Fibroblast of skin of back (primary cell): ENCODE results near the gene ZNF148.
A peak's percentile ranks its signal among the peaks of the same experiment; 100 is the strongest.

Experiments used
- DNase-seq: peaks from one replicate; pipeline ENCODE4 v3.0.0-alpha.2; 2013

The ZNF148 gene

DNA sequence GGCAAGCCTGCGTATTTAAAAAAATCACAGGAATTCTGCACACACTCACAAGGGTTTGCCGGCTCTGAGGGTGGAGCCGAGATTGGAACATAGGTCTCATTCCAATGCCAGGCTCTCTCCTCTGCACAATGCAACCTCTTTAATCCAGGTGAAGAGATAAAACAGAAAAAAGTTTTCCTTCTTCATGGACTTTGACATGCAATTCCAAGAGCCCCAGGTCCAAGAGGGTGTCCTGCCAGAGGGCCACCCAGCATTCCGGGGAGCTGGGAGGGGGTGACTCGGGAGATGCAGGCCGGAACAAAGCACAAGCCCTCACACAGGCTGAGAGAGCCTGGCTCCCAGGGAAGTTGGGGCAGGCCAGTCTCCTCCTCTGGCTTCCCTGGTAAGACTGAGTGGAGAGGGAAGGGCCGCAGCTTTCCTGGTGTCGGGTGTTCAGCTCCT lies 155.8 kb downstream of the ZNF148 start:
- DNase-seq = no peak

DNA sequence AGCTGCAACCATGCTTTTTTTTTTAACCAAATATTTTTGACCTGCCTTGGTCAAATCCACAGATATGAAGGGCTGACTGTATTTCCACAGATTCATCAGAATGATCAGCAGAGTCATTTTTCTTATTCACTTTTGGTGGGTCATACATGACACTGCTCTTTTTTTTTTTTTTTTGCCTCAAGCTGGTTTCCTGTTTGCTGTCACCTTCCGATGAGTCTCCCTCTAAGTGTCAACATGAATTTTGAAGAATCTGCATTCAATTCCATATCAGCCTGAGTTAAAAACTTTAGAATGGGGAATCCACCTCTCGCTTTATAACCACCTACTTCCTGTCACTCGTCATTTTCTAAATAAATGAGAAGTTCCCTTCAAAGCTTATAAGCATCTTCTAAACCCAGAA lies 160.4 kb downstream of the ZNF148 start:
- DNase-seq = peak; percentile 58

DNA sequence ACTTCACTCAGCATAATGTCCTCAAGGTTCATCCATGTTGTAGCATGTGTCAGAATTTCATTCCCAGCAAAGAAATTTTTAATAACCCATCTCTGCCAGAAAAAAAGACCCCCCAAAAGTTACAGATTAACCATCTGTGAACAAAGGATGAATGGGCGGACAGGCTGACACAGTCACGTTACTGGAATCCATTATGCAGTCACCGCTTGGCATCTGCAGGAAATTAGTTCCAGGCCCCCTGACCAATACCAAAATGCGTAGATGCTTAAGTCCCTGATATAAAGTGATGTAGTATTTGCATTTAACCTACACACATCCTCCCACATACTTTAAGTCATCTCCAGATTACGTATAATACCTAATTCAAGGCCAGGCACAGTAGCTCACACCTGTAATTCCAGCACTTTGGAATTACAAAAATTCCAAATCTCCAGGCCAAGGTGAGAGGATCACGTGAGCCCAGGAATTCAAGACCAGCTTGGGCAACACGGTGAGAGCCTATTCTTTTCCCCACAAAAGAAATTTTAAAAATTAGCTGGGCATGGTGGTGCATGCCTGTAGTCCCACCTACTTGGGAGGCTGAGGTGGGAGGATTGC lies 161.1 kb downstream of the ZNF148 start:
- peak; percentile 89 for DNase-seq

DNA sequence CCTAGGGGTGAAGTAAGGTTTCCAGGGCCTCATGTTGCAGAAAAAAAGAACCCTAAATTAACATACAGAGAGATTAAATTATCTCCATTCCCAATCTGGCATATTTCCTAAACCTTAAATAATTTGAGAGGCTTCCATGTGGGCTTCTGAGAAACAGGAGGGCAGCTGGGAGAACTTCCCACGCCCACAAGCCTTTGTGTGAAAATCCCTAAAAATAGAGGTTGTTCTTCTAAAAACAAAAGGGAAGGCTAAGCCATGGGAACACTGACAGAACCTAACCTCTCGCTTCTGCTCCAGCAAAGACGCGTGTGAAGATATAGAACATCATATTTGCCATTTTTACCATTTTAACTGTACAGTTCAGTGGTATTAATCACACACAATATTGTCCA lies 161.8 kb downstream of the ZNF148 start:
- DNase-seq = peak; percentile 42

DNA sequence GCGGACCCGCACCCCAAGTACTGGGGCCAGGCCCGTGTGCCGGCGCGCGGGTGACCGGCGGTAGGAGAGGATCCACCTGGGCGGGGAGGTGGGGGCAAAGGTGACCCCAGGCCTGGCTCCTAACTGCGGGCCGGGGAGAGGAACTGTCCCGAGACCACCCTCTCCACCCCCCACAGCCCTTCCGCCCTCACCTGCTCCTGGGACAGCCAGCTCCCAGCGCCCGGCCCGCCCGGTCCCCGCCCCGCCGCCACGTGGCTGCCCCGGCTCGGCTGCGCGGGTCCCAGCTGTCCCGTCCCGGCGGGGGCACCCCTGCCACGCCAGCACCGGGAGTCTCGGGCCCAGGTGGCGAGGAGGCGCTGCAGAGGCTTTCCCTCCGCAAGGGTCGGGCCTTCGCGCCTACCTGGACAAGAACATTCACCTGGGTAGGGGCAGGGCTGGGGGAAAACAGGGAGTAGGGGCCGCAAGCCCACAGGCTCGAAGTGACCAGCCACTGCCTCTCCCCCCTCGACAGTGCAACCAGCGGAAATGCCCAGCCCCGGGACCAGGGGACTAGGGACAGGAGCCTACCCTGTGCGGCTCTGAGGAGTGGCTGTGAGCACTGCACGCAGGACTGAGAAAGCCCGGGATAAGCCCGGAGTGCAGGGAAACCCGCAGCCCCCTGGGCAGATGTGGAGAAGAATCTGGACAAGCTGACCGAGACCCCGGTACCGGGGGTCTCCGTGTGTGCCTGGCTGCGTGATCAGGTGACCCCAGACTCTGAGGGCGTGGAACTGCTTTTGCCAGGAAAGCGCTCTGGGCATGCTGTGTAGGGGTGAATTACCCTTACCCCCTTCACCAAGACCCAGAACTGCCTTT lies 162.4 kb downstream of the ZNF148 start, which contains the start of gene SLC12A8:
Gene SLC12A8 (minus strand): TSS at position 240 of the 855 bp plus-strand sequence. CDS start 1,399 bp downstream, outside the sequence.
- no peak for DNase-seq

DNA sequence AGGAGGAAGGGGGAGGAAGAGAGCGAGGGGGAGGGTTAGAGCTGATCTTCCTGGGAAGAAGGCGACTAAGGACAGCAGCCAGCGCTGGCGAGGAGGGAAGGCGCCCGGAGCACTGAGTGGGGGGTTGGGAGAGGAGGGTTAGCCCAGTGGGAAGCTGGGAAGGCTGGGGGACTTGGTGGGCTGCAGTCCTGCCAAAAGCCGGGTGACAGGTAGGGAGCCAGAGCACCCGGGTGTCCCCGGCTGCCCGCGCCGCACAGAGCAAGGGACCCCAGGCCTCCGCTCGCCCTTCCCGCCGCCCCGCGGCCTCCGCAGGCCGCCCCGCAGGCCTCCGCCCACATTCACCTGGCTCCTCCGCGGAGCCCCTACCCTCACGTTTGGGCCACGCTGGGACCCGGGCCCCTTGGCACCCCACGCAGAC lies 163.0 kb downstream of the ZNF148 start:
- no peak for DNase-seq

DNA sequence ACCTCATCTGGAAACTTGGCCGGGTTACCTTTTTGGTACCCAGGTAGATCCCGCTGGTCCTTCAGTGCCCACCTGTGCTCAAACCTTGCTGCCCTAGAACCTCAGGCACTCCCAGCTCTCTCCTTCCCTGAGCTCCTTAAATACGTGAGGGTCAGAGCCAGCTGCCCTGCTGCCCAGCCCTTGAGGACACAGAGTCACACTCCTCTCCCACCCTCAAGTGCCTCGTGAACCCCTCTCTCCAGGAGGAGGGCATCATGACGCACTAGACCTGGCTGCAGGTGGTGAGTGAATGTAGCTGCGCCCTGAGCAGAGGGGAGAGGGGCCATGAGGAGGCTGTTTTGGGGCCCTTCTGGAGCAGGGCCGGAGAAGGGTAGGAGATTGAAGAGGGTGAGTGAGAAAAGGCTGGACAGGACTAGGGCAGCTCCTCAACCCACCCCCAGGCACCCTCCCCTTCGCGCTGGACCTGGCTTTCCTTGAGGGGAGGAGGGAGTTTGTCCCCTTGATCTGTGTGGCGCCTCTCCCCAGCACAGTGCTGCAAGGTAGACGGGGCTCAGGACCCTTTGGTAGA lies 163.5 kb downstream of the ZNF148 start:
- no peak for DNase-seq

DNA sequence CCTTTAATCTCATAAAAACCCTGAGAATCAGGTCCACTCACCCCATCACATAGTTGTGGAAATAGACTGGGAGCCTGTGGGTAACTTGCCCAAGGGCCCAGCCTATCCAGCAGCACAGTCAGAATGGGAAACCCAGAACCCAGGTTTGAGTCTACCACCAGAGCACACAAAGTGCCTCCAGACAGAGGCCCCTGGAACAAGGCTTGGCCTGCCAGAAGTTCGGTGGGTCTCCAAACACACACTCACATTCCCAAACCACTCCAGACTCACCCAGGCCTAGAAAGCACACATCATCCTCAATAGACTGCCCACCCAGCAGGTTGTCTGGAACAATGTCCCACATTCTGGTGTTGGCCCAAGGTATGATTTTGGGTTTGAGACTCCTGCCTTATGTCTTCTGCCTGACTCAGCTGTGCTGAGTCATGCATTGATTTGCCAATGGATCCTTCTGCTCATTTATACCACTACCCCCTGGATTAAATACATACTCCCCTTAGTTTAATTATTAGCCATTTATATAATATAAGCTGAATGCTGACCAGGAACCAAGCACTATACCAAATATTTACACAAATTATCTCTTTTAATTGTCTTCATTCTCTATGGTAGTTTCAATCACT lies 167.1 kb downstream of the ZNF148 start:
- DNase-seq = no peak

DNA sequence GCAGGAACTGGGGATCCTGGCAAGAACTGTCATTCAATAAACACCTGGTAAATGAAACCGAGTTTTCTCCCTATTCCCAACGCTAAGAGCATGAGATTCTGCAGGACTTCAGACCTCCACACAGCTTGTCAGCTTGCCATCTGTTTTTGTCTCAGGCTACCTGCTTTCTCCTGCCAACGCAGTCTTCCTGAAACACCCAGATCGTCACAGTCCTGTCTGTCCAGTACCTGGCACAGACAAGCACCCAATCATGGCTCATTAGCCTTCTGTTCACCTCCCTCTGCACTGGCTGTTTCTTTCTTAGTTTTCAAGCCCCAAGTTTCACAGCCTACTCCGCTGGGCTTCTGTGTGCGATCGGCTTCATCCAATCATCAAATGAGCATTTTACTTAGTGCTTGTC lies 167.6 kb downstream of the ZNF148 start:
- no peak for DNase-seq

DNA sequence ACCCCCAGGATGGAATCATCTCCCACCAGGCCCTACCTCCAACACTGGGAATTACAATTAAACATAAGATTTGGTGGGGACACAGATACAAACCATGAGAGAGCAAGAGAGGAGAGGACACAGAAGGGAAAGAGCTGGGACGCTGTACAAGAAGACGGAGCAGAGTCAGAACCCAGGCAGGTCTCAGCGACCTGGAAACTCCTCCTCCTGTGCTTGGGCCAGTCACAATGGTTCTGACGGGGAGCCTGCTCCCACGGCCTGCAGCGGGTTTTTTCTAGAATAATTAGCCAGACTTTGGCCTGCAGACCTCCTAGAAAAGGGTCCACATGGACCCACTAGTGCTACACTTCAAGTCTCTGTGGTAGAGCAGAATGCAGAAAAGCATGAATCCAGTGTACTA lies 168.2 kb downstream of the ZNF148 start:
- DNase-seq = no peak

DNA sequence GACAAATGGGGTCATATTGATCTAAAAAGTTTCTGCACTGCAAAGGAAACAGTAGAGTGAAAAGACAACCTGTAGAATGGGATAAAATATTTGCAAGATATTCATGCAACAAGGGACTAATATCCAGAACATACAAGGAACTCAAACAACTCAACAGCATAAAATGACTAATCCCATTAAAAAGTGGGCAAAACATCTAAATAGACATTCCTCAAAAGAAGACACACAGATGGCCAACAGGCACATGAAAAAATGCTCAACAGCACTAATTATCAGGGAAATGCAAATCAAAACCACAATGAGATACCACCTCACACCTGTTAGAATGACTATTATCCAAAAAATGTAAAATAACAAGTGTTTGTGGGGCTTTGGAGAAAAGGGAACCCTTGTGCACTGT lies 171.4 kb downstream of the ZNF148 start:
- no peak for DNase-seq

DNA sequence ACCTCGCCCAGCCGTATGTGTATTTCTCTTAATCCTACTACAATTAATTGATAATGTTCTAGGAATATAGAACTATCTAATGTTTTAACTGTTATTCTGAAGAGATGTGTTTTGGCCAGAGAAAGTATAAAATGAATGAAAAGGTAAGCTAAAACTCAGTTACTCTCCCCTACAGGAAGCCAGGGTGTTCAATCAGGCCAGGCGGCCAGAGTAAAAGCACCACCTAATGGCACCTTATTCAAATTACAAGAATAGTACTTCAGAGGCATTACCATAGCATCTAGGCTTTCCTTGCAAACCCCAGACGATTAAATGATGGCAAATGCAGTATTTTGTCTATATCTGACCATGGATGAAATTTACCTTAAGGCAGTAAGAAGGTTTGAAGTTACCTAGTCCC lies 172.9 kb downstream of the ZNF148 start:
- DNase-seq = no peak

DNA sequence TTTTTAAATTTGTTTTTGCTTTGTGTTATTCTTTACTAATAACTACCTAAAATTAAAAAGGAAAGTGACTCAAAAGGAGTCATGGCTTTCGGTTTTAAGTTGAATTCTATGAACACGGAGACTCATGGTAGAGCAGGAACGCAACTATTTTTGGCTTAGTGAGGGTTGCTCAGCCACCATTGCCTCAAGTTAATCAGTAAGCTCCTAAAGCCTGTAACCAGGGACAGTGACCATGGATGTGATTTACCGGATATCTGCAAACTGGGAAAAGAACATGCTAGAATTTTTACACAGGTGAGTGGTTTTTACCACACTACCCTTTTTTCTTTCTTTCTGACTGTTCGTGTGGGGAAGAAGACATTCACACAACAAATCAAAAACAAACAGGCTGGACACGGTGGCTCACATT lies 174.4 kb downstream of the ZNF148 start:
- no peak for DNase-seq

DNA sequence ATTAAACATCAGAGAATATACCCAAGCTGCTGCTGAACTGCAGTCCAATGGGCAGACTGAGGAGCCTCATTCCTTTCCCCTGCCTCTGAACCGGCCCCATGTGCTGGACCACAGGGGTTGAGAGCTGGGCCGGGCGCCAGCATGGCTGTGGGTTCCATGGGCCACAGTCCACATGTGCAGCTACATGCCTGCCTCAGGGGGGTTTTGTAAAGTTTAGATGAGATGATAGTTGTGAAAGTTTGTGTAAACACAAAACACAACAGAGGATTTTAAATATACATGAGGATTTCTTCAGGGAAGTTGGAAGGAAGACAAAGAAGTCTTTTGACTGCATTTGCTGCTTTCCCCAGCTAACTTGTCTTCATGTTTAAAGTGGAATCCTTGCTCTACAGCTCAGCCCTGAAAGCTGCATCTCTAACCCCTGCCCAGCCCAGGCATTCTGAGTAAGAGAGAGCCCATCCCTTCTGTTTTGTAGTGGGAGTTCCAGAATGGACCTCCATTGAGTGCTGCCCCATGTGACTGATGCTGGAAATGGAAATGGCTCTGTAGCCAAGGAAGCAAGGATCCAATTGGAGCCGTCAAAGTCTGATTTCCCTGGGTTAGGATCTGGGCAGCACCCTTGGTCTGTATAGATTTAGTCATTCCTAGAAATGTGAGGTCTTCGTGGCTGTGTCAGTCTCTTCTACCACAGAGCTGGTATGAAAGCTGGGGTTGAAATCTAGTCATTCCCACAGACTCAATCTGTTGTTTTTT lies 180.1 kb downstream of the ZNF148 start:
- DNase-seq = peak; percentile 70

DNA sequence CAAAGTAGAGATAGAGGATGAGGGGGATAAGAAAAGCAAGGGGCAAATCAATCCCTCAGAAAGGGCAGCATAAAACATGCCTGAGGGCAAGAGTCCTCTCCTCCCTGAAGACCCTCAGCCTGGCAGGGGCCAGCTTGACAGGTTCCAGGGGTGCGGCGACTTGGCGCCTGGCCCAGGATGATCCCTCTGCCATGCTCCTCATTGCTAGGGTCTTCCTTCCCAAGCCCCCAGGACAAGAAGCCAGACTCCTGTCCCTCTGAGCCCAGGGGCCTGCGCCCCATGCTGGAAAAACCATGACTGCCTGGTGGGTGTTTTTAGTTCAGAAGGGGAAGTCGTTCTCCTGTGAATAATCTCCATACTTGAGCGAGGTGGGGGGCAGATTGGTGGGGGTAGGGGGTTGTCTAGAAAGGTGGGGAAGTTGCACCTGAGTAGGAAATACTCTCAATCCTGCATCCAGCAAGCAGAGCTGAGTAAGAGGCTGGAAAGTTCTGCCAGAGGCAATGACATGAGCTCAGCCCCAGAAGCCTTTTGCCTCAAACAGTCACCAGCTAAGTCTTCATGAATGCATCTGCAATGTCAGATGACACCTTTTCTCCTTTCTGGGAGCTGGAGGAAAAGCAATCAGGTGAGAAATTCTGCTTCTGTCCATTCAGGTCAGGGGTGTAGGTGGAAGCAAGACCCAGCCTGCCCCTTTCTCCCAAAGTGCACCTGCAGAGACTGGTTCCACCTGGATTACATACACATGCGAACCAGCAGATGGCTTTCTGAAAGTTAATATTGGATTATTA lies 180.9 kb downstream of the ZNF148 start:
- no peak for DNase-seq

DNA sequence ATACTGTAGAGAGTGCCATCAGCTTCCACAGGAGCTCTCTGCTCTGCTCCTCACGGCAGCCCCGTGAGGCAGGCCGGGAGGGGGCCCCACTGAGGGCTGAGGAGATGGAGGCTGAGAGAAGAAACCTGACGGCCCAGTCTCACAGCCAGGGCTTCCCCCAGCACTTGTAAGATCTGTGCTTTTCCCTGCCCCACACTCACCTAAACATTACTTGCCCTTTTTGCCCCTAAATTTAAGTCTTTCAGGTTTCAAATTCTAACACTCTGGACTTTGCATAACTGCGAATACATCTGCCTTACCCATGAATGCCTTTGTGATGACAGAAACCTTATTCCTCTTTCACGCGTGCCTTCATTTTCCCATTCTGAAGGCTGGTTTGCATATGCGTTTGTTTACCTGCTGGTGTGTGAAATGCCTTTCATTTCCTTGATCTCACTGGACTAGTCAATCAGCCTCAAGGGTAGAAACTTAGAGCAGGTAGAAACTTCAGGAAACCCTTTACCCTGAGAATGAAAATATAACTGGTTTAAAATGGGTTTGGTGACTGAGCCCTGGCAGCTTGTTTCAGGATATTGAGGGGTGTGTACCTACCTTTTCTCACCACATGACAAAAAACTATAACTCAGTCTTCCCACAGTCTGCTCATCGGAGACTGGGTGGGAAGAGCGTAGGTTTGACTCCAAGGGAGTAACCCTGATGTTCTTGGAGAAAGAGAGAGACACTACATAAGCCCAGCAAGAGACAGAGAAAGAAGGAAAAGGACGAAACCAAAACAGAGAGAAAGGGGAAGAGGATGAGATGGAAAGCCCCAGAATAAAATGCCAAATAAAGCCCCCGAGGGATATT lies 182.7 kb downstream of the ZNF148 start:
- no peak for DNase-seq

DNA sequence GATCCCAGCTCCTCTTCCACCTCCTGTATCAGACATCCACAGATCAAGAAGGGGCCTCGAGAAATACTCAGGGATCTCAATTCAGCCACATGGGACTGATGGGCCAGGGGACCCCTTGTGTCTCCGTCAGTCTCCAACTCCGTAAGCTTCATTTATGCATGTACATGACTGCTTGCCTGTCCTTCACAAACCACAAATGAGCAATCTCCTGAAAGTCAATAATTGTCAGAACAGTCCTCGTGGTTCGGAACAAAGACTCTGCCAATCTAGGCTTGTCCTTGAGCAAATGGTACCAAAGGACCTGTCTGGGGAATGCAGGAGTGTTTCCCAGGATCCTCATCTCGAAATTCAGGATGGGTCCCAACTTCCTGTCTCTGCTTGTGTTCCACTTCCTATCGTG lies 183.4 kb downstream of the ZNF148 start:
- DNase-seq = no peak

DNA sequence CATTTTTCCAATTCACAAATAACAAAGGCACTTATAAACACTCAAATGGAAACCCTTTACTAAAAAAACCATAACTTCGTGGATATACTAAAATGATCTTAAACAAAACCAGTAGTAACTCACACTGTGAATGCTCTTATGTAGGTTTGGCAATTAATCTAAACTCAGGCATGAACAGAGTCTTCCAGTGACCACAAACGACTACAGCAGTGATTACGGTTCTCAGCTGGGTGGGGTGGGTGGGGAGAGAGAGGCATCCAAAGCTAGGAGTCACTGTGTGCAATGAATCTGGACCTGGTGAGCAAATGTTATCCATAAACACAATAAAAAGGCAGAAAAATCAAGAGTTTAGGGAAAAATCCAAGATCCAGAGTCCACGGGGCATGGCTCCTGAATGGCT lies 183.9 kb downstream of the ZNF148 start:
- DNase-seq = no peak

DNA sequence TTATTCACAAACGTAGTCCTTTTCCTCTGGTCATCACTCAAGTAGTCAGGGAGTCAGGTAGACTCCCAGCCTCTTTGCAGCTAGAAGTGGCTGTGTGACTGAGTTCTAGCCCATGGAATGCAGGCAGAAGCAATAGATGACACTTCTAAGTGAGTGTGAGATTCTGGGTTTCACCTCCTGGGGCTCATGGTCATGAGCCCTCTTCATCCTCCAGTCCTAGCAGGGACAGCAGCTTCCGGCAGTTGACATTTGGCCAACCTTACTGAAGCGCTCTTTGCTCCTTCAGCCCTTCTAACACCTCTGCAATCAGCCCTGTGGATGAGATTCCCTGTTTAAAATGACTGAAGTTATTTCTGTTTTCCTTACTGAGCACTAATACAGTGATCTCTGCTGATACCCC lies 184.3 kb downstream of the ZNF148 start:
- no peak for DNase-seq

DNA sequence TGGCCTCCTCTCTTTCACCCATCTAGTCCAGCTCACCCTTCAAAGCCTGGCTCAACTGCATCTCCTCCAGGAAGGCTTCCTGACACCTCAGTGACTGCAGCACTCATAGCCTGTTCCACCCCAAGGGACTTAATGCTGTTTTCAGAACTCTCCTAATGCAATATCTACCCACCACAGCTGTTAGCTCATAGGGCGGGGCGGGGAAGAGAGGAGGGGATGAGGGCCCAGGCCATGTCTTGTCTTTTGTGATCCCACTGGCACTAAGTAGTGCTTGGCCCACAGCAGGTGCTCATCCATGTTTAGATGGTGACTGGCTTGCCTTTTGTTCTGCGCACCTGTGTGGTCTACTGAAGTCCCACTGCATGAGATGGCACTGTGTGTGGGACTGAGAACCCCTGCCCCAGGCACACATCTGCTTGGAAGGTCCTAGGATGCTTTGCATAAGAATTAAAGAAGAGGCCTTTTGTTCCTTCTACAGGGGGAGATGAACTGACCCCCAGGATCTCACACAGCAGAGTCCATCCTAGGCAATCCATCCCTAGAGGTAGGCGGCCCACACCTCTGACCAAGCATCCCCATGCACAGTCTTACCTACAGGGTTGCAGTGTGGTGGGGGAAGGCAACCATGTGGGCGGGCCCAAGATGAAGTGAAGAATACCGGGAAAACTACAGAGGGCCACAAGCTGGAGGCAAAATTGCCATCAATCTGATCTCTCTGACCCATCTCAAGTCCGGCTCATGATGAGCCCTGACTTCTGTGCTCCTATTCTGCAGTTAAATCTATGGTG lies 185.6 kb downstream of the ZNF148 start:
- no peak for DNase-seq
